ENCODE measurements around the gene RGL2.
"Not testable (repeated sequence)": the region's sequence is repeated elsewhere in the genome, so short reads cannot be mapped to it uniquely, and the experiment has no call there.

- not testable (repeated sequence) for TF ChIP-seq RAD21 (IDR thresholded peaks at IDR 0.05; ENCODE audit: low read length); YY1 (IDR thresholded peaks at IDR 0.05; ENCODE audit: low read depth)
These were observed 13.5 kb downstream of the RGL2 start for GRCh38 chr6:33285214-33285613.
